ENCODE results near the gene STMP1.

STMP1 gene

GRCh38 chr7:135662373-135663114 lies at the start of gene STMP1:
Gene STMP1, plus strand, starts transcription at chr7:135662514.
- H3K27me3 ChIP-seq (replicated peaks): no peaks in the 10 kb centered on the region
- peak; percentile 92 for DNase-seq
- peak; percentile 69 for TF ChIP-seq CTCF (IDR thresholded peaks at IDR 0.05; ENCODE audit: low read depth, low read length, missing control alignments)
- H3K36me3 ChIP-seq (replicated peaks): no peaks in the 10 kb centered on the region
- in situ Hi-C loops (cut with HindIII; ENCODE audit: low pct_ligation_motif_present, low sequenced_read_pairs): no loop called here
- H3K4me3 ChIP-seq (ENCODE audit: low read depth, low read length): peak within 1 kb of the TSS; percentile 98
- peak within 1 kb of the TSS; percentile 95 for H3K27ac ChIP-seq

- in situ Hi-C loops (cut with HindIII; ENCODE audit: low pct_ligation_motif_present, low sequenced_read_pairs): no loop called here
- no peak for TF ChIP-seq CTCF (IDR thresholded peaks at IDR 0.05; ENCODE audit: low read depth, low read length, missing control alignments)
- Histone ChIP-seq H3K27ac (no peak overlapping the region), H3K27me3 (replicated peaks) (no peaks in the 10 kb centered on the region), H3K4me3 (ENCODE audit: low read depth, low read length) (no peak overlapping the region), H3K36me3 (replicated peaks) (peaks cover 12% of the 10 kb centered on the region)
- DNase-seq: no peak
Observed at GRCh38 chr7:135616136-135616535, 46.2 kb upstream of the STMP1 start.

GRCh38 chr7:135617781-135618180 lies 44.5 kb upstream of the STMP1 start:
- Histone ChIP-seq H3K27me3 (replicated peaks) (no peaks in the 10 kb centered on the region), H3K36me3 (replicated peaks) (peaks cover 12% of the 10 kb centered on the region), H3K27ac (no peak overlapping the region), H3K4me3 (ENCODE audit: low read depth, low read length) (no peak overlapping the region)
- in situ Hi-C loops (cut with HindIII; ENCODE audit: low pct_ligation_motif_present, low sequenced_read_pairs): no loop called here
- TF ChIP-seq CTCF (IDR thresholded peaks at IDR 0.05; ENCODE audit: low read depth, low read length, missing control alignments): no peak
- DNase-seq: no peak

GRCh38 chr7:135618510-135618909 lies 43.8 kb upstream of the STMP1 start:
- no peak for DNase-seq
- no peak for TF ChIP-seq CTCF (IDR thresholded peaks at IDR 0.05; ENCODE audit: low read depth, low read length, missing control alignments)
- in situ Hi-C loops (cut with HindIII; ENCODE audit: low pct_ligation_motif_present, low sequenced_read_pairs): no loop called here
- Histone ChIP-seq H3K36me3 (replicated peaks) (peaks cover 15% of the 10 kb centered on the region), H3K27ac (no peak overlapping the region), H3K27me3 (replicated peaks) (no peaks in the 10 kb centered on the region), H3K4me3 (ENCODE audit: low read depth, low read length) (no peak overlapping the region)

GRCh38 chr7:135620447-135620846 lies 41.9 kb upstream of the STMP1 start:
- in situ Hi-C loops (cut with HindIII; ENCODE audit: low pct_ligation_motif_present, low sequenced_read_pairs): no loop called here
- Histone ChIP-seq H3K27ac (no peak overlapping the region), H3K27me3 (replicated peaks) (no peaks in the 10 kb centered on the region), H3K4me3 (ENCODE audit: low read depth, low read length) (no peak overlapping the region), H3K36me3 (replicated peaks) (peaks cover 21% of the 10 kb centered on the region)
- no peak for TF ChIP-seq CTCF (IDR thresholded peaks at IDR 0.05; ENCODE audit: low read depth, low read length, missing control alignments)
- DNase-seq: no peak
